ENCODE measurements around the gene RUVBL2.

The RUVBL2 gene

DNA sequence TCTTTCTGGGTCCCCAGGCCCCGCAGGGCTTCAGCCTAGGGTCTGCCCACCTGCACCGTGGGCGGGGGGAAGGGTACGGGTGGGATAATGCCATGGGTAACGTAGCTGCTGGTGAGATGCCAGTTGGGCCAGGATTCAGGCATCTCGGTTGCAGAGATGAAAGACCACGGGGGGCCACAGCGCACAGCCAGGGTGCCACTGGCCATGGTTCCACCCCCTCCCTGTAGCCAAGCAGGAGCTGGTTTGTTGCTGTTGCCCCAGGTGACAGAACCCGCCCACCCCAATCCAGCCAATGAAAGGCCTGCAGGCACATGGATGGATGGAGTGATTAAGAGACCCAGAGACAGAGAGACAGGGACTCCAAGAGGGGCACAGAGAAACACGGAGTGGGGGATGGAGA is 64.9 kb downstream of the RUVBL2 start:
- DNase-seq (ENCODE audit: extremely low read depth, low read depth): no peak
- TF ChIP-seq, protein P1, sequence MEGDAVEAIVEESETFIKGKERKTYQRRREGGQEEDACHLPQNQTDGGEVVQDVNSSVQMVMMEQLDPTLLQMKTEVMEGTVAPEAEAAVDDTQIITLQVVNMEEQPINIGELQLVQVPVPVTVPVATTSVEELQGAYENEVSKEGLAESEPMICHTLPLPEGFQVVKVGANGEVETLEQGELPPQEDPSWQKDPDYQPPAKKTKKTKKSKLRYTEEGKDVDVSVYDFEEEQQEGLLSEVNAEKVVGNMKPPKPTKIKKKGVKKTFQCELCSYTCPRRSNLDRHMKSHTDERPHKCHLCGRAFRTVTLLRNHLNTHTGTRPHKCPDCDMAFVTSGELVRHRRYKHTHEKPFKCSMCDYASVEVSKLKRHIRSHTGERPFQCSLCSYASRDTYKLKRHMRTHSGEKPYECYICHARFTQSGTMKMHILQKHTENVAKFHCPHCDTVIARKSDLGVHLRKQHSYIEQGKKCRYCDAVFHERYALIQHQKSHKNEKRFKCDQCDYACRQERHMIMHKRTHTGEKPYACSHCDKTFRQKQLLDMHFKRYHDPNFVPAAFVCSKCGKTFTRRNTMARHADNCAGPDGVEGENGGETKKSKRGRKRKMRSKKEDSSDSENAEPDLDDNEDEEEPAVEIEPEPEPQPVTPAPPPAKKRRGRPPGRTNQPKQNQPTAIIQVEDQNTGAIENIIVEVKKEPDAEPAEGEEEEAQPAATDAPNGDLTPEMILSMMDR (IDR thresholded peaks at IDR 0.05; ENCODE audit: low read depth, low read length): no peak

DNA sequence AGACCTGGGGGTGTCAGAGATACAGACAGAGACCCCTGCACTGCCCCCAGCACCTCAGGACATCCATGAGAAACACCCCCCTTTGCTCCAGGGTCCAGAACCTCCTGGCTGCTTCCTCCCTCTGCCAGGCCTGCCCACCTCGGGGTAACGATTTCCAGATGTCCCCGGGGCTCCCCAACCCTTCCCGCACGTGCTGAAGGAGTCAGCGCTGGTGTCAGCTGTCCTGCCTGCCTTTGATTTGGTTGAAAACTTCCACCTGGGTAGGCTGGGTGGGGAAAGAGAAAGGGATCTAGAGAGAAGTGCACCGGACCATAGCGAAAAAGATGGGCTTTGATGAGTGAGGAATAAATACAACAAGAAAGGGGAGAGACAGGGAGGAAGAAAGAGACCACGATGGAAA is 65.4 kb downstream of the RUVBL2 start:
- TF ChIP-seq, protein P1 (IDR thresholded peaks at IDR 0.05; ENCODE audit: low read depth, low read length): no peak
- no peak for DNase-seq (ENCODE audit: extremely low read depth, low read depth)

DNA sequence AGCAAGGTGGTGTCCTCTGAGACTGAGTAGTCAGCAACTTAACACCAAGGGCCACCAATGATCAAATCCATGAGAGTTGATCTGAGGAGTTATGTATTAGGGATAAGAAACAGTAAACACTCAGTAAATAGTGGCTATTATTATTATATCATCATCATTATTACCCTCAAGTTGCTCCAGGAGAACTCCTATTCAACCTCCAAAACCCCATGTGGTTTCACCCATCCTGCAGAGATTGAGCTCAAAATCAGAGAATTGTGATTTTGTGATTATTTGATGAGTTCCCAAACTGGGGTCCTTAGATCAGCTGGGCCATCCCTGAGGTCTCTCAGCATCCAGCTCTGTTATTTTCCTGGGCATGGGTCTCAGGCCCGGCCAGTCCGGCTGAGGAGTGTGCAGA is 67.3 kb downstream of the RUVBL2 start:
- DNase-seq (ENCODE audit: extremely low read depth, low read depth): no peak
- TF ChIP-seq, protein P1 (IDR thresholded peaks at IDR 0.05; ENCODE audit: low read depth, low read length): no peak

DNA sequence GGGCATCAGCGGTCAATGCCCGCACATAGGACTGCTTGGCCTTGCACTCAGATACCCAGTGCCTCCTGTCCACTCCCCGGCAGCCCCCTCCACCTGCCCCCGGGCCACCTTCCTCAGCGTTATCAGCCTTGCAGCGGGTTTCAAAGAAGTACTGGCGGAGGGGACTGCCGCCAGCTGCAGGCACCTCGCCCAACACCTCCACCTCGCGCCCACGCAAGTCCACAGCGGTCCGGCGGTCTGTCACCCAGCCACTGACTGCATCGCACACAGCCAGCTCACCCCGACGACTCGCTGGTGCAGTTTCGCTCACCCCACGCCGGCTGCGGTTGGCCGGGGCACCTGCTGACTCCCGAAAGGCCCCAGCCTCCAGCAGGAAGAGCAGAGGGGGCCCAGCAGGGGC is 67.8 kb downstream of the RUVBL2 start:
- no peak for DNase-seq (ENCODE audit: extremely low read depth, low read depth)
- TF ChIP-seq, protein P1 (IDR thresholded peaks at IDR 0.05; ENCODE audit: low read depth, low read length): no peak

DNA sequence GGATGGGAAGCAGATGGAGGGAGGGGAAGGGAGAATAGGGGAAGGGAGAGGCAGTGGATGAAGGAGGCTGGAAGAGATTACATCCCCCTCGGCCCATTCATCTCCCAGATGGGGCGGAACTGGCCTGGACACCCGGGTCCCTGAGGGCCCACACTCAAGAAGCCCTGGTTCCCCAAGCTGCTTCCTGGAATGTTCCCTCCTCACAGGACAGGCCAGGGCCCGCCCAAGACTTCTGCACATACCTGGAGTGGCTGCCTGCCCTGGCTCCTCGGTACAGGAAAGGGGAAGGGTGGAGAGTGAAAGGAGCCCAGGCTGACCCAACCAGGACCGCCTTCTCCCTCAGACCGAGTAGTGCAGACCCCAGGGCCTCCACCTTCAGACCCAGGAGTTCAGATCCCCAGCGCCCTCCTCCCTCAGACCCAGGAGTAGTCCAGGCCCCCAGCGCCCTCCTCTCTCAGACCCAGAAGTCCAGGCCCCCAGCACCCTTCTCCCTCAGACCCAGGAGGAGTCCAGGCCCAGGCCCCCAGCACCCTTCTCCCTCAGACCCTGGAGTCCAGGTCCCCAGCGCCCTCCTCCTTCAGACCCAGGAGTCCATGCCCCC is 70.4 kb downstream of the RUVBL2 start:
- TF ChIP-seq, protein P1 (IDR thresholded peaks at IDR 0.05; ENCODE audit: low read depth, low read length): no peak
- DNase-seq (ENCODE audit: extremely low read depth, low read depth): no peak

DNA sequence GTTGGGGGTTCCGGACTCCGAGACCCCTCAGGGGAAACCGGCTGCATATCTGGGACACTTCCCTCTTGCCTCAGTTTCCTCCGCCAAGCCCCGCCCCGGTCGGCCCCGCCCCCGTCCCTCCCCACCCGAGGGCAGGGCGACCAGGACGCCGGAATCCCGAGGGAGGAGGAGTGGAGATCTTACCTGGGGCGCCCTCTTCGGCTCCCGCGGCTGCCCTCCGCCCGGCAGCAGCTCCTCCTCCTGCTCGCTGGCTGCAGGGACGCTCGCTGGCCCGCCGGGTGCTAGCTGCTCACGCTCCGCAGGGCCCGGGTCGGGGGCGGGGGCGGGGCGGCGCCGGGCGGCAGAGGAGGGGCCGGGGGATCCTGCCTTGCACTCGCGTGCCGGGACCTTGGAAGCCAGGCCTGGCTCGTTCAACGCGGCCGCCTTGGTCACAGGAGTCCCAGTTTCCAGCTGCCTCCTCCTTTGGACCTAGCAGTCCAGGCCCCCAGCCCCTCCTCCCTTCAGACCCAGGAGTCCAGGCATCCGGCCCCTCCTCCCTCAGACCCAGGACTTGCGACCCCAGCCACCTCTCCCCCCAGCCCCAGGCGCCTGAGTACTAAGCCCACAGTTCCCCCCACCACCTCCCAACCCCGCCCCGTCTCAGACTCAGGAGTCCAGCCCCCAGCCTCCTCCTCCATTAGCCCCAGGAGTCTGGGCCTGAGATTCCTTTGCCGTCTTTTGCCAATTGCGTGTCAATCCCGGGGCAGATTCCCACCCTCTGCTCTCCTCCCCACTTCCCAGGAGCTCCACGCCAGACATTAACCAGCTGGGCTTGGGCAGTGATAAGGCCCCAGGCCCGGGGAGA is 71.3 kb downstream of the RUVBL2 start, which contains the start of gene NTF4:
TSS of gene NTF4 (minus strand) at position 51 of the 844 bp plus-strand sequence. CDS start 2,821 bp downstream, outside the sequence.
- no peak for DNase-seq (ENCODE audit: extremely low read depth, low read depth)
- TF ChIP-seq, protein P1 (IDR thresholded peaks at IDR 0.05; ENCODE audit: low read depth, low read length): no peak
